ENCODE results near the gene CASK. TPM values are rescaled to one million over a fixed set of nuclear protein-coding genes. Genes with fewer than 3 reads are reported as not detected.

Gene CASK
- total RNA-seq, 1 donor from 2014 or later, result 13.4 TPM

DNA sequence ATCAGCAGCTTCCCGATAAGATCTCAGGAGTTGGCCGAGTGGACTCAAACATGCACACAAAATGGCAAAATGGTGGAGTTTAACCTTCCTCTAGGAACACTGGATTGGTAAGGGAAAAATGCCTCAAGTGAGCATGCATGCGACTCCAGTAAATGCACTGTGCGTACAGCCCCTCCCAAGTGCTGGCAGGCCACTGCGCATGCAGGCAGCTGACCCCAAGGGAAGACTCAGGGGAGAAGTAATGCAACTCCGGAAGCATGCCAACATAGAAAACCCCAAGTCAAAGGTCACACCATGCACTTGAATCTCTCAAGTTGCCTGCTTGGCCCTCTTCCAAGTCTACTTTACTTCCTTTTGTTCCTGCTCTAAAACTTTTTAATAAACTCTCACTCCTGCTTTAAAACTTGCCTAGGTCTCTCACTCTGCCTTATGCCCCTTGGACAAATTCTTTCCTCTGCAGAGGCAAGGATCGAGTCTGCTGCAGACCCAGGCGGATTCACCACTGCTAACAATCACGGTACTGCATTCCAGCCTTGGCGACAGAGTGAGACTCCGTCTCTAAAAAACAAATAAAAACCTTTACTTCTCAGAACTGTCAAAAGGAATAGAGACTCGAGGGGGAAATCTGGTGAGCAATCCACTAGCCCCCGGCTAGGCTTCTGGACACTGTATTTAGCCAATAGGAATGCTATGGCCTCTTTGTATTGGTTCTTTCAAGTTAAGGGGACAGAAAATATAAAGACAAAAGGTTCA is 442.7 kb downstream of the CASK start:
- H3K4me3 ChIP-seq, result no peak overlapping the region
- no peaks in the 10 kb centered on the region for H3K4me1 ChIP-seq
- H3K36me3 ChIP-seq, result no peaks in the 10 kb centered on the region
- TF ChIP-seq, protein P1, sequence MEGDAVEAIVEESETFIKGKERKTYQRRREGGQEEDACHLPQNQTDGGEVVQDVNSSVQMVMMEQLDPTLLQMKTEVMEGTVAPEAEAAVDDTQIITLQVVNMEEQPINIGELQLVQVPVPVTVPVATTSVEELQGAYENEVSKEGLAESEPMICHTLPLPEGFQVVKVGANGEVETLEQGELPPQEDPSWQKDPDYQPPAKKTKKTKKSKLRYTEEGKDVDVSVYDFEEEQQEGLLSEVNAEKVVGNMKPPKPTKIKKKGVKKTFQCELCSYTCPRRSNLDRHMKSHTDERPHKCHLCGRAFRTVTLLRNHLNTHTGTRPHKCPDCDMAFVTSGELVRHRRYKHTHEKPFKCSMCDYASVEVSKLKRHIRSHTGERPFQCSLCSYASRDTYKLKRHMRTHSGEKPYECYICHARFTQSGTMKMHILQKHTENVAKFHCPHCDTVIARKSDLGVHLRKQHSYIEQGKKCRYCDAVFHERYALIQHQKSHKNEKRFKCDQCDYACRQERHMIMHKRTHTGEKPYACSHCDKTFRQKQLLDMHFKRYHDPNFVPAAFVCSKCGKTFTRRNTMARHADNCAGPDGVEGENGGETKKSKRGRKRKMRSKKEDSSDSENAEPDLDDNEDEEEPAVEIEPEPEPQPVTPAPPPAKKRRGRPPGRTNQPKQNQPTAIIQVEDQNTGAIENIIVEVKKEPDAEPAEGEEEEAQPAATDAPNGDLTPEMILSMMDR (IDR thresholded peaks at IDR 0.05; ENCODE audit: borderline replicate concordance), result no peak
- no peak overlapping the region for H3K27ac ChIP-seq (replicated peaks)
- DNase-seq, result no peak
- intact Hi-C loops (cut with micrococcal nuclease), result no loop called here
- H3K9me3 ChIP-seq (replicated peaks), result no peaks in the 10 kb centered on the region
- H3K27me3 ChIP-seq (ENCODE audit: low read depth), result no peaks in the 10 kb centered on the region

DNA sequence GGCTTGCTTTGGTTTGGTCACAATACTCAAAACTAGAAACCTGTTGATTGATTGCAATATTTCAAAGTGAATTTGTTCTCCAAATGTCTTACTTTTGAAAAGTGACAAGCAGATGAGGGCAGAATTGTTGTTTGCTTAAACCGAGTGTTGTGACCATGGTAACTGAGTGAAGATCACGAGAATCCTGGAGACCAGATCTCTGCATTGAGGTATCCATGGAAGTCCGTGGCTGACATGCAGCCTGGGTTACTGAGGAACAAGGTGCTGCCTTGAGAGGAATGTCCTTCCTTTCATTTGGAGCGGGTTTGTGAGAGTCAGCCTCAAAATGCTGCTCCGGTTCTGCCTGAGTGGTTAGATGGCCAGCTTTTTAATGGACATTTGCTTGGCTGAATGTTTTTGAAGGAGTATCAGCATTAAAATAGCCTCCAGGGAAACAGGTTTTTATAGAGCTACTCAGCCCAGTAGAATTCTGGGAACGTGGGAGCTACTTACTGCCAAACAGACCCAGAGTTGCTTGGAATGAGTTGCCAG is 444.9 kb downstream of the CASK start:
- no peak overlapping the region for H3K4me3 ChIP-seq
- intact Hi-C loops (cut with micrococcal nuclease), result no loop called here
- TF ChIP-seq, protein P1 (IDR thresholded peaks at IDR 0.05; ENCODE audit: borderline replicate concordance), result no peak
- no peaks in the 10 kb centered on the region for H3K9me3 ChIP-seq (replicated peaks)
- DNase-seq, result no peak
- H3K36me3 ChIP-seq, result no peaks in the 10 kb centered on the region
- no peaks in the 10 kb centered on the region for H3K4me1 ChIP-seq
- no peak overlapping the region for H3K27ac ChIP-seq (replicated peaks)
- no peaks in the 10 kb centered on the region for H3K27me3 ChIP-seq (ENCODE audit: low read depth)

DNA sequence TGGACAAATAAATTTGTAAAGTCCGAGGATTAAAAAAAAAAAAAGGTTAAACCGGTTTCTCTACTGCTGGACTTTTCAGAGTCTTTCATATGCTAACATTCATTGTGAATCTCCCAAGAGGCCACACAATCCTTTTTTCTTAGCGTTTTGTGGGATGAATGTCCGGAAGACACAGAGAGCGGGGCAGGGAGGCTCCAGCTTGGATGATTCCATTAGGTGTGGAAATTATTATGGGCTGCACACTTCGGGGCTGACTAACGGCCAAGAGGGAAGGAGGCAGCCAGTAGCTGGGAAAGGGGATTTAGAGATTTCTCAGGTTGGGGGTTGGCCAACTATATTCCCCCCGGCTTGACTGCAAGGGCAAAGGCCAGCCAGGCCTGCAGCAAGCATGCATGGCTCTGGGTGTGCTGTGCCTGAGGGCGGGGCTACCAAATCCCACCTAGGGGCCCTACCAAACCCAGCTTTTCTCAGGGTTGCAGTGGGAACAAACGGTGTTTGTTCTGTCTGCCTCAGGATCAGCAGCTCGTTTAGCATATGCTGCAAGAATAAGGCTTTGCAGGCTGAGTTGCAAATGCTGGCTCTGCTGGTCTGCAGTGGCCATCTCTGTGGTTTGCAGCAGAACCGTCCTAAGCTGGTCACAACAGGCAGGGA is 447.6 kb downstream of the CASK start:
- Histone ChIP-seq H3K27me3 (ENCODE audit: low read depth) (no peaks in the 10 kb centered on the region), H3K4me1 (no peaks in the 10 kb centered on the region), H3K9me3 (replicated peaks) (no peaks in the 10 kb centered on the region), H3K36me3 (no peaks in the 10 kb centered on the region), H3K27ac (replicated peaks) (no peak overlapping the region), H3K4me3 (no peak overlapping the region)
- DNase-seq, result no peak
- TF ChIP-seq, protein P1 (IDR thresholded peaks at IDR 0.05; ENCODE audit: borderline replicate concordance), result no peak
- intact Hi-C loops (cut with micrococcal nuclease), result no loop called here

DNA sequence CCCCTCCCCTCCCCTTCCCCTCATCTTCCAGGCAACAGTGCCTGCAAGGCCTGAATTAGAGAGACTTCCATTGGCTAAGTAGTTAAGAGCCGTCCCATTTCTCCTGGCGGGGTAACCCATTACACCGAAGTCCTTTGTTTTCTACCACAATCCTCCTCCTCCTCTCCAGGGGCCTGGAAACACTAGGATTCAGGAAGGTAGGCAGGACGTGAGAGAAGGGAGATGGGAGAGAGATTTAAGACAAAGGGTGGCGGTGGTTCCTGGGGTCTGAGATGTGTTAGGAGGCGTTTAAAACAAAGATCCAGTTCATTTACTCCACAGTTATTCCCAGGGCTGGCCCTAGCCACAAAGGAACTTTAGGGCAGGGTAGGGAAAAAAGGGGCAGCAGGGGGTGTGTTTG is 448.2 kb downstream of the CASK start:
- Histone ChIP-seq H3K4me3 (no peak overlapping the region), H3K9me3 (replicated peaks) (no peaks in the 10 kb centered on the region), H3K4me1 (no peaks in the 10 kb centered on the region), H3K36me3 (no peaks in the 10 kb centered on the region), H3K27ac (replicated peaks) (no peak overlapping the region), H3K27me3 (ENCODE audit: low read depth) (no peaks in the 10 kb centered on the region)
- DNase-seq, result no peak
- intact Hi-C loops (cut with micrococcal nuclease), result no loop called here
- TF ChIP-seq, protein P1 (IDR thresholded peaks at IDR 0.05; ENCODE audit: borderline replicate concordance), result no peak

DNA sequence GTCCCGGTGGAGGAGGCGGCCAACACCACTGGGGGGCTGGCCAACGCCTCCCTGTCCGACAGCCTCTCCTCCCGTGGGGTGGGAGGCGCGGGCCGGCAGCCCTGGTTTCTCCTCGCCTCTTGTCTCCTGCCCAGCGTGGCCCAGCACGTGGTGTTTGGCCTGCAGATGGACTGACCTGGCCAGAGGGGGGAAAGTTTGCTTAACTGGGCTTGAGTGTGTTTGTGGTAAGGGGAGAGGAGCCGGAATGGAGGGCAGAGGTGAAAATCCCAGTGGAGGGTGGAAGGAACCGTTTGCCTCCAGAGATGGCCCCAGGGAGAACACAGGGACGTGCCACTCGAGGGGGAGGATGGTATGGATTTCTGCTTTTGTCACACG is 448.6 kb downstream of the CASK start:
- TF ChIP-seq, protein P1 (IDR thresholded peaks at IDR 0.05; ENCODE audit: borderline replicate concordance), result no peak
- no peaks in the 10 kb centered on the region for H3K36me3 ChIP-seq
- intact Hi-C loops (cut with micrococcal nuclease), result no loop called here
- H3K4me1 ChIP-seq, result no peaks in the 10 kb centered on the region
- no peak for DNase-seq
- H3K4me3 ChIP-seq, result no peak overlapping the region
- no peaks in the 10 kb centered on the region for H3K9me3 ChIP-seq (replicated peaks)
- H3K27me3 ChIP-seq (ENCODE audit: low read depth), result no peaks in the 10 kb centered on the region
- no peak overlapping the region for H3K27ac ChIP-seq (replicated peaks)

Data from left ventricle myocardium inferior (tissue), 1 donor.